HEK293 (cell line): ENCODE results near the gene TMEM167A.

Source experiments
- CTCF ChIA-PET: fragments of 350-600 bp; formaldehyde crosslinking; extraction: SDS; loops from one replicate; lab custom pipeline; 2021; ENCODE audit warnings: antibody characterized with exemption; lab: Yijun Ruan, JAX
- POLR2A ChIA-PET: fragments of 300-600 bp; formaldehyde crosslinking; extraction: SDS; loops from one replicate; lab custom pipeline; 2020; ENCODE audit warnings: antibody characterized with exemption, inconsistent platforms; lab: Yijun Ruan, JAX
- H3K27ac ChIP-seq: fragments of 200-500 bp; sonication (Bioruptor generic); 2 replicates; pipeline ENCODE4 v1.5.1; 2014; ENCODE audit warnings: low read depth, low read length, control low read depth, inconsistent platforms; ENCODE audit errors: extremely low read depth
- H3K36me3 ChIP-seq, 2 experiments: fragments of 200-500 bp in 1 of 2; sonication (Bioruptor generic) in 1 of 2; 1 replicate in 1 of 2; 2 replicates in 1 of 2; pipeline ENCODE4 v1.5.1; 2014 to 2017; ENCODE audit warnings: inconsistent platforms in 2 of 2, low read length in 2 of 2; ENCODE audit not compliant: control insufficient read depth in 2 of 2, insufficient read depth in 1 of 2
- H3K4me1 ChIP-seq: fragments of 200-500 bp; sonication (Bioruptor generic); 2 replicates; pipeline ENCODE4 v1.5.1; 2014; ENCODE audit warnings: mild to moderate bottlenecking, low read length, inconsistent platforms; ENCODE audit not compliant: control insufficient read depth, insufficient read depth
- H3K4me3 ChIP-seq: 2 replicates; pipeline ENCODE4 v1.5.1; 2011; ENCODE audit warnings: low read depth, mild to moderate bottlenecking, control low read depth, low read length, moderate library complexity
- H3K9me3 ChIP-seq: fragments of 200-500 bp; sonication (Bioruptor generic); 2 replicates; pipeline ENCODE4 v1.5.1; 2014; ENCODE audit warnings: low read depth, low read length, inconsistent platforms; ENCODE audit not compliant: control insufficient read depth, insufficient read depth
- BCL6B ChIP-seq: fragments of 450-650 bp; formaldehyde crosslinking; IDR thresholded peaks from 2 replicates; pipeline ENCODE4 v1.5.1; 2017; ENCODE audit warnings: missing biosample characterization, missing genetic modification characterization
- GLI2 ChIP-seq: fragments of 450-650 bp; formaldehyde crosslinking; IDR thresholded peaks from 2 replicates; pipeline ENCODE4; 2017; ENCODE audit warnings: missing biosample characterization, missing genetic modification characterization, low read depth, borderline replicate concordance
- KLF10 ChIP-seq: fragments of 450-650 bp; IDR thresholded peaks from 2 replicates; pipeline ENCODE4 v1.5.1; 2018; ENCODE audit warnings: missing biosample characterization, mild to moderate bottlenecking, missing genetic modification characterization
- TRIM28 ChIP-seq: IDR thresholded peaks from 2 replicates; pipeline ENCODE4 v1.6.1; 2011; ENCODE audit warnings: low read length, control low read depth, borderline replicate concordance
- TSHZ1 ChIP-seq: fragments of 450-650 bp; formaldehyde crosslinking; IDR thresholded peaks from 2 replicates; pipeline ENCODE4 v1.5.1; 2016; ENCODE audit warnings: missing biosample characterization, missing genetic modification characterization, borderline replicate concordance
- ZIC2 ChIP-seq: fragments of 450-650 bp; formaldehyde crosslinking; IDR thresholded peaks from 2 replicates; pipeline ENCODE4 v1.5.1; 2016; ENCODE audit warnings: missing biosample characterization, missing genetic modification characterization
- ZNF146 ChIP-seq: fragments of 450-650 bp; formaldehyde crosslinking; IDR thresholded peaks from 2 replicates; pipeline ENCODE4 v1.5.1; 2016; ENCODE audit warnings: missing biosample characterization, missing genetic modification characterization
- ZNF175 ChIP-seq: fragments of 450-650 bp; formaldehyde crosslinking; IDR thresholded peaks from 2 replicates; pipeline ENCODE4 v1.5.1; 2016; ENCODE audit warnings: missing biosample characterization, missing genetic modification characterization
- ZNF701 ChIP-seq: fragments of 450-650 bp; formaldehyde crosslinking; IDR thresholded peaks from 2 replicates; pipeline ENCODE4 v1.5.1; 2016; ENCODE audit warnings: missing biosample characterization, missing genetic modification characterization
- ZNF776 ChIP-seq: fragments of 450-650 bp; formaldehyde crosslinking; IDR thresholded peaks from 2 replicates; pipeline ENCODE4 v1.5.0; 2017; ENCODE audit warnings: missing biosample characterization, missing genetic modification characterization, borderline replicate concordance
- ZNF792 ChIP-seq: fragments of 450-650 bp; formaldehyde crosslinking; IDR thresholded peaks from 2 replicates; pipeline ENCODE4 v1.5.1; 2016; ENCODE audit warnings: missing biosample characterization, missing genetic modification characterization
- TF ChIP-seq, protein P1 (sequence below): fragments of 450-650 bp; formaldehyde crosslinking; IDR thresholded peaks from 2 replicates; pipeline ENCODE4 v1.5.0; 2017; ENCODE audit warnings: missing biosample characterization, missing genetic modification characterization, borderline replicate concordance
- TF ChIP-seq, protein P2 (sequence below): fragments of 450-650 bp; formaldehyde crosslinking; IDR thresholded peaks from 2 replicates; pipeline ENCODE4 v1.5.1; 2016; ENCODE audit warnings: missing biosample characterization, missing genetic modification characterization
- TF ChIP-seq, protein P3 (sequence below): fragments of 450-650 bp; formaldehyde crosslinking; IDR thresholded peaks from 2 replicates; pipeline ENCODE4 v1.5.1; 2016; ENCODE audit warnings: missing biosample characterization, missing genetic modification characterization
- TF ChIP-seq, protein P4 (sequence below): fragments of 450-650 bp; formaldehyde crosslinking; IDR thresholded peaks from 2 replicates; pipeline ENCODE4 v1.5.1; 2016; ENCODE audit warnings: missing biosample characterization, missing genetic modification characterization

TMEM167A gene

DNA sequence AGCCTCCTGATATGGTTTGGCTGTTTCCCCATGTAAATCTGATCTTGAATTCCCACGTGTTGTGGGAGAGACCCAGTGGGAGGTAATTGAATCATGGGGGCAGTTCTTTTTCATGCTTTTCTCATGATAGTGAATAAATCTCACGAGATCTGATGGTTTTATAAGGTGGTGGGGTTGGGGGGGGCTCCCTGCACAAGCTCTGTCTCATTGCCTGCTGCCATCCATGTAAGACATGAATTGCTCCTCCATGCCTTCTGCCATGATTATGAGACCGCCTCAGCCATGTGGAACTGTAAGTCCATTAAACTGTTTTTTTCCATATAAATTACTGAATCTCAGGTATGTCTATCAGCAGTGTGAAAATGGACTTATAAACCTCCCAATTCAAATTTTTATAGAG, 13.0 kb upstream of the TMEM167A start:
- H3K9me3 ChIP-seq, result no peaks in the 10 kb centered on the region; the same call in 1 of the 2 replicates
- H3K27ac ChIP-seq, result no peak overlapping the region
- ChIA-PET CTCF (interaction anchor here (0.6 kb wide), 1 partner anchor 340 kb away, joined by 3 read pairs; no protein-coding TSS in a partner anchor), POLR2A (no interaction called here)
- no peak overlapping the region for H3K4me3 ChIP-seq
- no peaks in the 10 kb centered on the region for H3K4me1 ChIP-seq
- no peaks in the 10 kb centered on the region for H3K36me3 ChIP-seq
- TF ChIP-seq ZNF792 (tag by site-specific recombination) (no peak), TRIM28 (no peak), KLF10 (tag by site-specific recombination) (no peak), BCL6B (tag by site-specific recombination) (no peak), ZIC2 (no peak), ZNF776 (no peak), ZNF146 (no peak)
- TF ChIP-seq, protein P1, sequence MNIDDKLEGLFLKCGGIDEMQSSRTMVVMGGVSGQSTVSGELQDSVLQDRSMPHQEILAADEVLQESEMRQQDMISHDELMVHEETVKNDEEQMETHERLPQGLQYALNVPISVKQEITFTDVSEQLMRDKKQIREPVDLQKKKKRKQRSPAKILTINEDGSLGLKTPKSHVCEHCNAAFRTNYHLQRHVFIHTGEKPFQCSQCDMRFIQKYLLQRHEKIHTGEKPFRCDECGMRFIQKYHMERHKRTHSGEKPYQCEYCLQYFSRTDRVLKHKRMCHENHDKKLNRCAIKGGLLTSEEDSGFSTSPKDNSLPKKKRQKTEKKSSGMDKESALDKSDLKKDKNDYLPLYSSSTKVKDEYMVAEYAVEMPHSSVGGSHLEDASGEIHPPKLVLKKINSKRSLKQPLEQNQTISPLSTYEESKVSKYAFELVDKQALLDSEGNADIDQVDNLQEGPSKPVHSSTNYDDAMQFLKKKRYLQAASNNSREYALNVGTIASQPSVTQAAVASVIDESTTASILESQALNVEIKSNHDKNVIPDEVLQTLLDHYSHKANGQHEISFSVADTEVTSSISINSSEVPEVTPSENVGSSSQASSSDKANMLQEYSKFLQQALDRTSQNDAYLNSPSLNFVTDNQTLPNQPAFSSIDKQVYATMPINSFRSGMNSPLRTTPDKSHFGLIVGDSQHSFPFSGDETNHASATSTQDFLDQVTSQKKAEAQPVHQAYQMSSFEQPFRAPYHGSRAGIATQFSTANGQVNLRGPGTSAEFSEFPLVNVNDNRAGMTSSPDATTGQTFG (tag by site-specific recombination), result no peak
- TF ChIP-seq, protein P2, sequence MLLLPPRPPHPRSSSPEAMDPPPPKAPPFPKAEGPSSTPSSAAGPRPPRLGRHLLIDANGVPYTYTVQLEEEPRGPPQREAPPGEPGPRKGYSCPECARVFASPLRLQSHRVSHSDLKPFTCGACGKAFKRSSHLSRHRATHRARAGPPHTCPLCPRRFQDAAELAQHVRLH (tag by site-specific recombination), result no peak
- TF ChIP-seq, protein P3, sequence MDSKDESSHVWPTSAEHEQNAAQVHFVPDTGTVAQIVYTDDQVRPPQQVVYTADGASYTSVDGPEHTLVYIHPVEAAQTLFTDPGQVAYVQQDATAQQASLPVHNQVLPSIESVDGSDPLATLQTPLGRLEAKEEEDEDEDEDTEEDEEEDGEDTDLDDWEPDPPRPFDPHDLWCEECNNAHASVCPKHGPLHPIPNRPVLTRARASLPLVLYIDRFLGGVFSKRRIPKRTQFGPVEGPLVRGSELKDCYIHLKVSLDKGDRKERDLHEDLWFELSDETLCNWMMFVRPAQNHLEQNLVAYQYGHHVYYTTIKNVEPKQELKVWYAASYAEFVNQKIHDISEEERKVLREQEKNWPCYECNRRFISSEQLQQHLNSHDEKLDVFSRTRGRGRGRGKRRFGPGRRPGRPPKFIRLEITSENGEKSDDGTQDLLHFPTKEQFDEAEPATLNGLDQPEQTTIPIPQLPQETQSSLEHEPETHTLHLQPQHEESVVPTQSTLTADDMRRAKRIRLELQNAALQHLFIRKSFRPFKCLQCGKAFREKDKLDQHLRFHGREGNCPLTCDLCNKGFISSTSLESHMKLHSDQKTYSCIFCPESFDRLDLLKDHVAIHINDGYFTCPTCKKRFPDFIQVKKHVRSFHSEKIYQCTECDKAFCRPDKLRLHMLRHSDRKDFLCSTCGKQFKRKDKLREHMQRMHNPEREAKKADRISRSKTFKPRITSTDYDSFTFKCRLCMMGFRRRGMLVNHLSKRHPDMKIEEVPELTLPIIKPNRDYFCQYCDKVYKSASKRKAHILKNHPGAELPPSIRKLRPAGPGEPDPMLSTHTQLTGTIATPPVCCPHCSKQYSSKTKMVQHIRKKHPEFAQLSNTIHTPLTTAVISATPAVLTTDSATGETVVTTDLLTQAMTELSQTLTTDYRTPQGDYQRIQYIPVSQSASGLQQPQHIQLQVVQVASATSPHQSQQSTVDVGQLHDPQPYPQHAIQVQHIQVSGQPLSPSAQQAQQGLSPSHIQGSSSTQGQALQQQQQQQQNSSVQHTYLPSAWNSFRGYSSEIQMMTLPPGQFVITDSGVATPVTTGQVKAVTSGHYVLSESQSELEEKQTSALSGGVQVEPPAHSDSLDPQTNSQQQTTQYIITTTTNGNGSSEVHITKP (tag by site-specific recombination), result no peak
- TF ChIP-seq, all 188 proteins: peak for 0

GRCh38 chr5:83085106-83085505, 7.9 kb upstream of the TMEM167A start:
- Histone ChIP-seq H3K4me1 (no peaks in the 10 kb centered on the region), H3K36me3 (no peaks in the 10 kb centered on the region), H3K4me3 (no peak overlapping the region), H3K27ac (no peak overlapping the region), H3K9me3 (no peaks in the 10 kb centered on the region)
- TF ChIP-seq ZNF175 (tag by site-specific recombination), result no peak
- TF ChIP-seq ZNF701 (tag by site-specific recombination), result no peak
- TF ChIP-seq TSHZ1 (tag by site-specific recombination), result no peak
- TF ChIP-seq, protein P4, sequence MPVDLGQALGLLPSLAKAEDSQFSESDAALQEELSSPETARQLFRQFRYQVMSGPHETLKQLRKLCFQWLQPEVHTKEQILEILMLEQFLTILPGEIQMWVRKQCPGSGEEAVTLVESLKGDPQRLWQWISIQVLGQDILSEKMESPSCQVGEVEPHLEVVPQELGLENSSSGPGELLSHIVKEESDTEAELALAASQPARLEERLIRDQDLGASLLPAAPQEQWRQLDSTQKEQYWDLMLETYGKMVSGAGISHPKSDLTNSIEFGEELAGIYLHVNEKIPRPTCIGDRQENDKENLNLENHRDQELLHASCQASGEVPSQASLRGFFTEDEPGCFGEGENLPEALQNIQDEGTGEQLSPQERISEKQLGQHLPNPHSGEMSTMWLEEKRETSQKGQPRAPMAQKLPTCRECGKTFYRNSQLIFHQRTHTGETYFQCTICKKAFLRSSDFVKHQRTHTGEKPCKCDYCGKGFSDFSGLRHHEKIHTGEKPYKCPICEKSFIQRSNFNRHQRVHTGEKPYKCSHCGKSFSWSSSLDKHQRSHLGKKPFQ (tag by site-specific recombination), result no peak
- no peak for TF ChIP-seq GLI2 (tag by site-specific recombination)
- CTCF ChIA-PET, result interaction anchor here (0.9 to 1.0 kb wide), 2 partner anchors 9 to 443 kb away, joined by 3 to 6 read pairs; no protein-coding TSS in a partner anchor
- POLR2A ChIA-PET, result no interaction called here
